ENCODE measurements around the gene CBX2.
"Not testable (repeated sequence)": the region's sequence is repeated elsewhere in the genome, so short reads cannot be mapped to it uniquely, and the experiment has no call there.

The CBX2 gene

DNA sequence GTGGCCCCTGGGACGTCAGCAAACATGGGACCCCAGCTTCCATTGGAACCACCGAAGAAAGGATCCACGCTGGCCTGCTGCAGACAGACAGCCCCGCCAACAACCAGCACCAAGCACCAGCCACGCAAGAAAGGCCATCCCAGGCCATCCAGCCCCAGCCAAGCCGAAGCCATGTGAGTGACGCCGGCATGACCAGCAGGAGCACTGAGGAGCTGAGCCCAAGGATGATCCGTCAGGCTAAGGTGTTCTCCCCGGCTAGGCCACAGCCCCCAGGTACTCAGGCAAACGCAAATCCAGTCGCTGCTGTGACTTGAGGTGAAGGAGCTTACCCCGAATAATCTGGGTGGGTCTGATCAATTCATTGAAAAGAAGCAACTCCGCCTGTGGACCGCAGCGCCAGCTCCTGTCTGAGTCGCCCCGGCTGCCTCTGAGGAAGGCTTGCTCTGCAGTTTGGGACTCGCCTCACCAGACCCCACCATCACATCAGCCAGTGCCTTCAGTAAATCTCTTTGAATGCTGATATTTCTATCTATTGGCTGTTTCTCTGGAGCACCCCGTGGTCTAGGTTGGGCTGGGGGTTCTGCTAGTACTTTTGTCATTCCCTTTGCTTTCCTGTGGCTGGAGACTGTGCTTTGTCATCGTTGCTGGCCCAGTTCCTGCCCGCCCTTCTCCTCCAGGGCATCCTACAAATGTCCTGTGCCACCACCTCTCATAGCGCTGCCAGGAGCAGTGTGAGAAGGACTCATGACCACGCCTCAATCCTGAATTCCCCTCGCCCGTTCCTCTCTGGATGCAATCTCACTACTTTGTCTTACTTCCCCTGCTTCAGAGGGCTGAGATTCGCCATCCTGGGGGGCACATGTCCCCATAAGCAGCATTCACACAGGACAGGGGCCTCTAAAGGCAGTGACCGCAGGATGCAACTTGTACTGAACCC is 8.1 kb upstream of the CBX2 start:
- DNase-seq (no peak), ATAC-seq (no peak)

DNA sequence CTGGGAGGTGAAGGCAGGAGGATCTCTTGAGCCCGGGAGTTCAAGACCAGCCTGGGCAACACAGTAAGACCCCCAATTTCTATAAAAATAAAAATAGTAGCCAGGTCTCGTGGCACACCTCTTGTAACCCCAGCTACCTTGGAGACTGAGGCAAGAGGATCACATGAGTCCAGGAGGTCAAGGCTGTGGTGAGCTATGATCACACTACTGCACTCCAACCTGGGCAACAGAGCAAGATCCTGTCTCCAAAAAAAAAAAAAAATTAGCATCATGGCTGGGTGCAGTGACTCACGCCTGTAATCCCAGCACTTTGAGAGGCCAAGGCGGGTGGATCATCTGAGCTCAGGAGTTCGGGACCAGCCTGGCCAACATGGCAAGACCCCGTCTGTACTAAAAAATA is 6.7 kb upstream of the CBX2 start:
- ATAC-seq, result no peak
- no peak for DNase-seq

- not testable (repeated sequence) for DNase-seq, ATAC-seq
These were observed 5.2 kb upstream of the CBX2 start for GRCh38 chr17:79772726-79773125.

DNA sequence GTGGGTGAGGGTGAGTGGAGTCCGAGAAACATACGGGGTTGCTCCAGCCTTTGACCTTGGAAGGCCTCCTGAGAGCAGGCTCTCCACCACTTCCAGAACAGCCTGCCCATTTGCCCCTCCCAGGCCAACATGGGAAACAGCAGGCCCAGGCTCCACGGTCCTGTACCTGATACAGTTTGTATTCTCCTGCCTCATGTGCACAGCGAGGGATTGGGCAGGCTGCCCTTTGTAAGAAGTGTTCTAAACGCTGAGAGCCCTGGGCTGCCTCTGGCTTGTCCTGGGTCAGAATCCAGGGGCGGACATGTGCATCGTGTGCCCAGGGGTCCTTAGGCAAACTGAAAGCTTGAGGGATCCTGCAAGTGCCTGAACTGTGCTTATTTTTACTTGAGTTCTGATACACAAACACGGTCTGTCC is 3.4 kb upstream of the CBX2 start:
- ATAC-seq (no peak), DNase-seq (no peak)

DNA sequence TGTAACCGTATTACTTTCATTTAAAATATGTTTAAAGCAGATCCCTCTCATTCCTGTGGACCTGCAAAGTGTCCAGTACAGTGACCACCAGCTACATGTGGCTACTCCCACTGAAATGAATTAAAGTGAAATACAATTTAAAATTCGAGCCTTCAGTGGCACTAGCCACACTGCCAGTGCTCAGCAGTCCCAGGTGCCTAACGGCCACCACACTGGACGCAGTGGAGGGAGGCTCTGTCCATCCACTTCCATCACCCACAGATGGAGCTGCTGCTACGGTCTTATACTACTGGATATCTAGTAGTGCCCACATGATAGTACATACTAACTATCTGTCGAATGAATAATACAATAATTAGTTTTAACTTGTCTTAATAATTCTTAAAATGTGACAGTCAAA is 2.3 kb upstream of the CBX2 start:
- DNase-seq (no peak), ATAC-seq (no peak)

- no peak for ATAC-seq
- no peak for DNase-seq
These were observed 1.4 kb upstream of the CBX2 start for GRCh38 chr17:79776376-79777119.

- peak; percentile 2 for ATAC-seq
- peak; percentile 52 for DNase-seq
These were observed 641 bp upstream of the CBX2 start for GRCh38 chr17:79777120-79777893.

- peak; percentile 43 for DNase-seq
- no peak for ATAC-seq
These were observed 646 bp downstream of the CBX2 start for GRCh38 chr17:79778504-79779083.

GRCh38 chr17:79779084-79779529 is 1.2 kb downstream of the CBX2 start:
- DNase-seq (no peak), ATAC-seq (no peak)

GRCh38 chr17:79779661-79780365 is 1.9 kb downstream of the CBX2 start:
- no peak for DNase-seq
- no peak for ATAC-seq

DNA sequence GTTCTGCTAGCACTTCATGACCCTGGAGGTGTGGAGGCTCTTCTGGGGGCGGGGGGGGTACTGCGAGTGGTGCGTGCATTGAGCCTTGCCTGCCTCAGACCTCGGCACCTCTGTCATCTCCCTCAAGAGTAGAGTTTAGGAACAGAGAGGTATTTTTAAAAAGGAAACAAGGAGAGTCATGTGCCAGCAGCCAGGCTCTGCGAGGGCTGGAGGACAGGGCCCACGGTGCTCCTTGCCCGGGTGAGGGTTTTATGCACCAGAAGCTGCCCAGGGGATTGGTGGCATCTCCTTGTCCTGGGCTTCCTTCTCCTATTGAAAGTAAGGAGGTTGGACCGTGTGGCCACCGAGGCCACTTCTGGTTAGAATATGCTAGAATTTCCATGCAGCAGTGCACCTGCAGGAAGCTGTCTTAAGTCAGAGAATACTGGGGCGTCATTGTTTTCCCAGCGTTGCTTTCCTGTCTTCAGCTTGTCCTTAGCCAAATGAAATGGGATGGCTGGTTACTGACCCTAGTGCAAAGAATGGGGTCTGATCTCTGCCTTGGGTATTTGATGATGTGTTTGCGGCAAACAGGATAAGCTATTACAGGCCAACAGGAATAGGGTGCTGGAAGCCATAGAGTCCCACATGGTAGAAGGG is 3.2 kb downstream of the CBX2 start:
- no peak for ATAC-seq
- no peak for DNase-seq

DNA sequence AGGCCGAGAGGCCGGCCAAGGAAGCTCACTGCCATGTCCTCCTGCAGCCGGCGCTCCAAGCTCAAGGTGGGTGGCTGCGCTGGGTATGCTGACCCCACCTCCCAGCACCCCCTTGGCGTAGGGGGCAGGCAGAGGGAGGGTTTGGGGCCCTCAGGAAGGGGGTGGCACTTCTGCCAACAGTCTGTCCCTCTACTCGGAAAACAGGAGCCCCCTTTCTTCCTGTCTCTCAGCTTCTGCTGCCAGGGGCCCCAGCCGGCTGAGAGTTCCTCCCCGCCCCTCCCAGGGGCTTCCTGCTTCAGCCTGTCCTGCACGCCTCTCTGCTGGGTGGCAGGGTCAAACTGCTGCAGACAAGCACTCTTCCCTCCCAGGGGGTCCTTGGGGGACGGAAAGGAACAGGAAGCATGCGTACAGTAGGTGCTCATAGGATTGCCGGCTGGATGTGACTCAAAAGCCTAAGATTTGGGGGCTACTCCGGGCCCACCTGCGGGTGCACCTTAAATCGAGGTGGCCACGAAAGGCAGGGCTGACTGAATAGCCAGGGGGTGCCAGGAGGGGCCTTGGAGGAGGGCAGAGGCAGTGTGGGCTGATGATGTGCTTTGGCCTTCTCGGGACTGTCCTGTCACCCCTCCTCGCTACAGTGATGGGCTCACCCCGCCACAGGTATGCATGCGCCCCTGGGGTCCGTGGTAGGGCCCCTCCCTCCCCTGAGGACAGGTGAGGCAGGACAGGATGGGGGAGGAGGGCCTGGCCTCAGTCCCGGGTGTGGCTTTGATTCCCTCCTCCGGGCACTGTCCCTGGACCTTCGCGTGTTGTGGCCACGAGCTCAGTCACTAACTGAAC is 4.0 kb downstream of the CBX2 start:
- ATAC-seq (no peak), DNase-seq (no peak)

- ATAC-seq, result no peak
These were observed 5.9 kb downstream of the CBX2 start for GRCh38 chr17:79783891-79784290.

GRCh38 chr17:79784353-79785016 is 6.5 kb downstream of the CBX2 start:
- no peak for DNase-seq
- no peak for ATAC-seq

More at GRCh38 chr17:79783891-79784290, 5.9 kb downstream of the CBX2 start:
- no peak for DNase-seq

DNA sequence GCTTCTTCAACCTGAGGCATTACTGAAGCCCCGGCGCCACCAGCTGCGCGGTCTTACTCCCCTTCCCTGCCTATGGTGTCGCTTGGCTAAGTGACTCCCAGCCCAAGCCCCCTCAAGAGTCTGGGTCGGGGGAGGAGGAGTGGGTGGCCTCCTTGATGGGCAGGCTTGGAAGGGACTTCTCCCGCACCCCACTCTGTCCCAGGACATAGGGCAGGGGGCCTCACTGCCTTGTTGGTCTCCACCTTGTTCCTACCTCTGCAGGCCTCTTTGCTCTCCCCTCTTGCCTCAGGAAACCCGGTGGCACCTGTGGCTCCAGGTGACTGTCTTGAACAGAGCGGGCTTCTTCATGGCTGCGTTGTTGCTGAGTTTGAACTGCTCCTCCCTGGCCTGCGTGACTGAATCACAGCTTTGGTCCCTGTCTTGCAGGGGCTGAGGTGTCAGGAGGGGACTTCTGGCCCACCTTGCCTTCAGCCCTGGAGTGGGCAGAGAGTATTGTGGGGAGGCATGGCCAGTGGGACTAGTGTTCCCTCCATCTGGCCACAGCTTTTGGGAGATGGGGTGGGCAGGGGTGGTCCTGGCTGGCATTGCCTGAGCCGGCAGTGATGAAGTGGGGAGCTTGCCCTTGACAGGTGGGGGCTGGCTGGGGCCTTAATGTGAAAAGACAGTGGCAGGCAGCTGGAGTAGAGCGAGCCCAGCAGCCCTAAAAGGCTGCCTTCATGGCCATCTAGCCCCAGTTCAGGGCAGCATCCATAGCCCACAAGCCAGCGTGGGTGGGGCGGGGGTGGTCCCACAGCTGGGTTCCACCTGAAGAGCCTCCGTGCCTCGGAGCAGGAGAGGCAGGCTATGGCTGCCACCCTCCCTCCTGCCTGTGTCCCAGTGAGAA is 7.3 kb downstream of the CBX2 start:
- ATAC-seq (no peak), DNase-seq (no peak)

DNA sequence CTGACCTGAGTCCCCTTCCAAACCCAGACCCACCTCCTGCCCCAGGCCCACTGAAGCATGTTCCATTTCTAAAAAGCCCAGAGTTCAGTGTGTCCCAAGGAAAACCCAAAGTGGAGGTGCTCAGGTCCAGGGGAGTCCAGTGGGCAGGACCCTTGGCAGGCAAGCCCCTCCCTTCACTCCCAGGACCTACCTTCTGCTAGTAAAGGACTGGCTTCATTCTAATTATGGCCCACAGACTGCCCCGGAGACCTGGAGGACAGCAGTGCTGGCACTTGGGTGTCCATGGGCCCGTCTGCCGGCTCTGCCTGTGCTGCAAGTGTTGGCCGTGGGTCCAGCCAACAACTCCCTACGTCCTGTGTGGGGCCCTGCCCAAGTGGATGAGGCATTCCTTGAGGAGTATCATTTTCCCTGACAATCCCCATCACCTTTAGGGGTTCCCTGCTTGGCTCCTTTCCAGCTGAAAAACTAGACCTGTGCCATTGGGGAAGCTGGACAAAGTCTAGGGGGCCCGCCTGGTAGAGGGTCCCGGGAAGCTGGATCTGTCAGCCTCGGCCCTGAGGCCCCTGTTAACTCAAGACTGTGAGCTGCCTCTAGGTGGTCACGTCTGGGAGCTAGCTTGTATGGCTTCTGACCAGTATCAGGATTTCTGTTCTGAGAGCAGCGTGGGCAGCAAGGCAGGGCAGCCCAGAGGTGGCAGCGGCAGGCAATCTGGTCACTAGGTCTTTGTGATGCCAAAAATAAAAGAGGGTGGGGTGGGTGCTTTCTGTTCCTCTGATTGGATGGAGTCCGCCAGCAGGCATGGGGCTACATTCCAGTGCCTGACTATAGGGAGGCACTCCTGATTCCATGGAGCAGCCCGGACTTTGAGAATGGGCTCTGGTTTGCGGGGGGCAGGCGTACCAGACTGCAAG is 8.2 kb downstream of the CBX2 start:
- ATAC-seq (no peak), DNase-seq (no peak)

- no peak for ATAC-seq
- no peak for DNase-seq
These were observed 9.1 kb downstream of the CBX2 start for GRCh38 chr17:79786930-79787643.

Data from stimulated activated naive CD8-positive, alpha-beta T cell treated with anti-CD3 and anti-CD28 coated beads, Interleukin-15, Interleukin-2, amounts not matched to agents 100 U/mL and 50 U/mL, for 24 hours (primary cell).